ENCODE results near the gene USB1.

The USB1 gene

GRCh38 chr16:57981636-57982035, 19.6 kb upstream of the USB1 start:
- no peaks in the 10 kb centered on the region for H3K79me1 ChIP-seq (ENCODE audit: low read depth, low read length)
- no peak overlapping the region for H4K91ac ChIP-seq (ENCODE audit: low read depth, low read length, poor library complexity)
- DNase-seq (ENCODE audit: low spot score): no peak

GRCh38 chr16:57982385-57982784, 18.8 kb upstream of the USB1 start:
- Histone ChIP-seq H2BK15ac (ENCODE audit: low read length) (no peak overlapping the region), H3K4me1 (ENCODE audit: control insufficient read depth in 2 of 2, insufficient read depth in 1 of 2, low read depth in 1 of 2, low read length in 2 of 2) (peaks cover 3 to 5% of the 10 kb centered on the region in 2 donors), H2BK120ac (ENCODE audit: low read depth, low read length) (no peak overlapping the region), H3K79me1 (ENCODE audit: low read depth, low read length) (no peaks in the 10 kb centered on the region), H3K9ac (ENCODE audit: low read depth, low read length, poor library complexity) (no peak overlapping the region), H4K91ac (ENCODE audit: low read depth, low read length, poor library complexity) (no peak overlapping the region), H3K23ac (ENCODE audit: low read depth, low read length, poor library complexity) (no peak overlapping the region), H2BK12ac (ENCODE audit: low read length) (no peak overlapping the region), H3K27me3 (ENCODE audit: control insufficient read depth in 3 of 3, insufficient read depth in 3 of 3, low read depth in 1 of 3, low read length in 3 of 3) (peaks cover 9 to 47% (median 30%) of the 10 kb centered on the region in 3 experiments), H4K8ac (ENCODE audit: low read depth, low read length) (no peak overlapping the region), H3K14ac (ENCODE audit: low read length) (no peak overlapping the region), H2BK5ac (ENCODE audit: low read length) (no peak overlapping the region), H3K9me3 (replicated peaks in 1 of 2; ENCODE audit: control insufficient read depth in 2 of 2, insufficient read depth in 1 of 2, low read depth in 1 of 2, low read length in 2 of 2) (no peaks in the 10 kb centered on the region), H3K36me3 (replicated peaks in 1 of 2; ENCODE audit: control insufficient read depth in 2 of 2, insufficient read depth in 2 of 2, low read length in 2 of 2) (no peaks in the 10 kb centered on the region), H3K4me2 (ENCODE audit: insufficient read depth, low read length, poor library complexity, severe bottlenecking) (no peak overlapping the region), H2AFZ (ENCODE audit: low read length) (no peak overlapping the region), H3K18ac (ENCODE audit: low read length) (no peak overlapping the region), H3K27ac (replicated peaks; ENCODE audit: low read length) (no peak overlapping the region), H3K4me3 (ENCODE audit: low read length in 2 of 2) (no peak overlapping the region), H2AK5ac (ENCODE audit: low read depth, low read length) (no peak overlapping the region), H3K4ac (ENCODE audit: low read length) (no peak overlapping the region)
- DNase-seq (ENCODE audit: low spot score): no peak
- no CpG with 5 or more reads among the region's 5 CpGs for WGBS, 2 donors (ENCODE audit: extremely low coverage in 2 of 2, insufficient read length in 2 of 2, insufficient replicate concordance in 1 of 2)

More at GRCh38 chr16:57981636-57982035, 19.6 kb upstream of the USB1 start:
- WGBS, 2 donors (ENCODE audit: extremely low coverage in 2 of 2, insufficient read length in 2 of 2, insufficient replicate concordance in 1 of 2): no CpG with 5 or more reads among the region's 7 CpGs
- Histone ChIP-seq H3K9ac (ENCODE audit: low read depth, low read length, poor library complexity) (no peak overlapping the region), H2BK15ac (ENCODE audit: low read length) (no peak overlapping the region), H2AK5ac (ENCODE audit: low read depth, low read length) (no peak overlapping the region), H3K4ac (ENCODE audit: low read length) (no peak overlapping the region), H3K14ac (ENCODE audit: low read length) (no peak overlapping the region), H3K27ac (replicated peaks; ENCODE audit: low read length) (no peak overlapping the region), H3K4me3 (ENCODE audit: low read length in 2 of 2) (no peak overlapping the region), H3K23ac (ENCODE audit: low read depth, low read length, poor library complexity) (no peak overlapping the region), H3K4me1 (ENCODE audit: control insufficient read depth in 2 of 2, insufficient read depth in 1 of 2, low read depth in 1 of 2, low read length in 2 of 2) (peaks cover 3 to 5% of the 10 kb centered on the region in 2 donors), H3K4me2 (ENCODE audit: insufficient read depth, low read length, poor library complexity, severe bottlenecking) (no peak overlapping the region), H2BK120ac (ENCODE audit: low read depth, low read length) (no peak overlapping the region), H3K9me3 (replicated peaks in 1 of 2; ENCODE audit: control insufficient read depth in 2 of 2, insufficient read depth in 1 of 2, low read depth in 1 of 2, low read length in 2 of 2) (no peaks in the 10 kb centered on the region), H4K8ac (ENCODE audit: low read depth, low read length) (no peak overlapping the region), H3K36me3 (replicated peaks in 1 of 2; ENCODE audit: control insufficient read depth in 2 of 2, insufficient read depth in 2 of 2, low read length in 2 of 2) (no peaks in the 10 kb centered on the region), H2BK12ac (ENCODE audit: low read length) (no peak overlapping the region), H2BK5ac (ENCODE audit: low read length) (no peak overlapping the region), H3K18ac (ENCODE audit: low read length) (no peak overlapping the region), H3K27me3 (ENCODE audit: control insufficient read depth in 3 of 3, insufficient read depth in 3 of 3, low read depth in 1 of 3, low read length in 3 of 3) (peaks cover 9 to 40% (median 24%) of the 10 kb centered on the region in 3 experiments), H2AFZ (ENCODE audit: low read length) (no peak overlapping the region)

- Histone ChIP-seq H3K14ac (ENCODE audit: low read length) (peak overlapping the region; percentile 97), H3K79me1 (ENCODE audit: low read depth, low read length) (no peaks in the 10 kb centered on the region), H3K27me3 (ENCODE audit: control insufficient read depth in 3 of 3, insufficient read depth in 3 of 3, low read depth in 1 of 3, low read length in 3 of 3) (peaks cover 9 to 60% (median 30%) of the 10 kb centered on the region in 3 experiments), H3K9me3 (replicated peaks in 1 of 2; ENCODE audit: control insufficient read depth in 2 of 2, insufficient read depth in 1 of 2, low read depth in 1 of 2, low read length in 2 of 2) (no peaks in the 10 kb centered on the region), H2BK15ac (ENCODE audit: low read length) (peak overlapping the region; percentile 89), H3K4me3 (ENCODE audit: low read length in 2 of 2) (peak overlapping the region; percentile 45 to 84), H2BK120ac (ENCODE audit: low read depth, low read length) (no peak overlapping the region), H3K4me1 (ENCODE audit: control insufficient read depth in 2 of 2, insufficient read depth in 1 of 2, low read depth in 1 of 2, low read length in 2 of 2) (peaks cover 3 to 5% of the 10 kb centered on the region in 2 donors), H3K36me3 (replicated peaks in 1 of 2; ENCODE audit: control insufficient read depth in 2 of 2, insufficient read depth in 2 of 2, low read length in 2 of 2) (no peaks in the 10 kb centered on the region), H4K8ac (ENCODE audit: low read depth, low read length) (peak overlapping the region; percentile 98), H3K23ac (ENCODE audit: low read depth, low read length, poor library complexity) (peak overlapping the region; percentile 89), H2AK5ac (ENCODE audit: low read depth, low read length) (peak overlapping the region; percentile 88), H3K4ac (ENCODE audit: low read length) (peak overlapping the region; percentile 89), H3K27ac (replicated peaks; ENCODE audit: low read length) (no peak overlapping the region), H2BK12ac (ENCODE audit: low read length) (peak overlapping the region; percentile 90), H3K9ac (ENCODE audit: low read depth, low read length, poor library complexity) (peak overlapping the region; percentile 86), H3K4me2 (ENCODE audit: insufficient read depth, low read length, poor library complexity, severe bottlenecking) (peak overlapping the region; percentile 91), H3K18ac (ENCODE audit: low read length) (peak overlapping the region; percentile 99), H2BK5ac (ENCODE audit: low read length) (peak overlapping the region; percentile 90), H4K91ac (ENCODE audit: low read depth, low read length, poor library complexity) (no peak overlapping the region), H2AFZ (ENCODE audit: low read length) (peak overlapping the region; percentile 92)
- peak; percentile 95 for DNase-seq (ENCODE audit: low spot score)
- WGBS, 2 donors (ENCODE audit: extremely low coverage in 2 of 2, insufficient read length in 2 of 2, insufficient replicate concordance in 1 of 2): no CpG with 5 or more reads among the region's 64 CpGs
Observed at GRCh38 chr16:57984443-57985203, 16.6 kb upstream of the USB1 start.

Data from neuronal stem cell (in vitro differentiated cells).